H1 (cell line): Measurements from ENCODE around the gene ZNF469. TPM values are rescaled to one million over a fixed set of nuclear protein-coding genes. Genes with fewer than 3 reads are reported as not detected.

Experiments used
- ASH2L ChIP-seq: fragments of 200-600, 300-600 bp; sonication (generic); IDR thresholded peaks from one replicate; pipeline ENCODE4 v1.7.1; 2017; ENCODE audit warnings: low read length
- CBX5 ChIP-seq: fragments of 300-800, 300-1000 bp; sonication (generic); IDR thresholded peaks from 2 replicates; pipeline ENCODE4 v1.7.1; 2016; ENCODE audit warnings: antibody characterized with exemption, low read length, low read depth
- CHD1 ChIP-seq: IDR thresholded peaks from 2 replicates; pipeline ENCODE4 v1.6.1; 2012; ENCODE audit warnings: low read depth, low read length, improper control_type of control experiment
- CHD2 ChIP-seq: IDR thresholded peaks from 2 replicates; pipeline ENCODE4 v1.6.1; 2012; ENCODE audit warnings: low read length, improper control_type of control experiment
- CREB1 ChIP-seq: IDR thresholded peaks from 2 replicates; pipeline ENCODE4 v1.6.1; 2012; ENCODE audit warnings: inconsistent platforms
- CTBP2 ChIP-seq: IDR thresholded peaks from 2 replicates; pipeline ENCODE4 v1.7.0; 2011; ENCODE audit warnings: borderline replicate concordance, mild to moderate bottlenecking, moderate library complexity, mixed read lengths, low read length; ENCODE audit not compliant: insufficient read depth, insufficient read length
- GABPA ChIP-seq: IDR thresholded peaks from 2 replicates; pipeline ENCODE4 v1.6.1; 2011; ENCODE audit warnings: mild to moderate bottlenecking, low read length, moderate library complexity, borderline replicate concordance; ENCODE audit not compliant: insufficient read depth
- HDAC2 ChIP-seq, 2 experiments: fragments of 300-600 bp in 1 of 2; sonication (generic) in 1 of 2; IDR thresholded peaks; 2 replicates each; pipeline ENCODE4 v1.6.1; 2011 to 2012; ENCODE audit warnings: low read depth in 2 of 2, low read length in 2 of 2, mild to moderate bottlenecking in 2 of 2, moderate library complexity in 2 of 2, borderline replicate concordance in 1 of 2, inconsistent platforms in 1 of 2
- JUND ChIP-seq: IDR thresholded peaks from 2 replicates; pipeline ENCODE4 v1.6.1; 2011; ENCODE audit warnings: mild to moderate bottlenecking, improper control_type of control experiment, low read length
- KDM1A ChIP-seq: fragments of 200-600, 300-600 bp; sonication (generic); IDR thresholded peaks from 2 replicates; pipeline ENCODE4 v1.7.1; 2016; ENCODE audit warnings: mild to moderate bottlenecking, low read length, borderline replicate concordance
- MAFK ChIP-seq: IDR thresholded peaks from 2 replicates; pipeline ENCODE4 v1.6.1; 2012; ENCODE audit warnings: low read depth, mild to moderate bottlenecking, improper control_type of control experiment, low read length
- RNF2 ChIP-seq: fragments of 200-900, 300-1000 bp; sonication (generic); IDR thresholded peaks from 2 replicates; pipeline ENCODE4 v1.7.1; 2016; ENCODE audit warnings: borderline replicate concordance, low read depth, mild to moderate bottlenecking, antibody characterized with exemption, low read length; ENCODE audit not compliant: poor library complexity, severe bottlenecking; ENCODE audit errors: missing control alignments
- SIRT6 ChIP-seq: IDR thresholded peaks from one replicate; pipeline ENCODE4 v1.7.1; 2012; ENCODE audit warnings: low read length, inconsistent platforms
- polyA plus RNA-seq, 7 experiments: library from polyadenylated mRNA; depleted of rRNA in 3 of 7; stranded (reverse) in 5 of 7; unstranded in 2 of 7; fragments of >200 nt in 5 of 7; fragments of 200-250 nt in 2 of 7; gene quantifications; 1 replicate in 5 of 7; 2 replicates in 1 of 7; 4 replicates in 1 of 7; pipeline versions ENCODE4 v1.2.1 to v1.2.3, GENCODE V29; 2011 to 2013; ENCODE audit warnings: missing spikeins in 2 of 7, mixed read lengths in 2 of 7
- total RNA-seq: library from RNA; stranded (reverse); fragmentation: NEBNext Ultra II Directional; extraction: Animal tissue kit (Norgen Biotek cat#: 25700); gene quantifications from 2 replicates; pipeline ENCODE4 v1.2.1, GENCODE V29; 2021
- TF ChIP-seq, protein P1 (sequence below): IDR thresholded peaks from 2 replicates; pipeline ENCODE4 v1.6.1; 2012; ENCODE audit warnings: inconsistent platforms
- TF ChIP-seq, protein P2 (sequence below): IDR thresholded peaks from 2 replicates; pipeline ENCODE4 v1.6.1; 2011; ENCODE audit warnings: low read length, improper control_type of control experiment

Gene ZNF469
- total and polyA plus RNA-seq, 2 of the 8 experiments (the other 6 are each of a cell fraction or from before 2014, with no cell fraction given): 0.30 to 1.8 TPM

DNA sequence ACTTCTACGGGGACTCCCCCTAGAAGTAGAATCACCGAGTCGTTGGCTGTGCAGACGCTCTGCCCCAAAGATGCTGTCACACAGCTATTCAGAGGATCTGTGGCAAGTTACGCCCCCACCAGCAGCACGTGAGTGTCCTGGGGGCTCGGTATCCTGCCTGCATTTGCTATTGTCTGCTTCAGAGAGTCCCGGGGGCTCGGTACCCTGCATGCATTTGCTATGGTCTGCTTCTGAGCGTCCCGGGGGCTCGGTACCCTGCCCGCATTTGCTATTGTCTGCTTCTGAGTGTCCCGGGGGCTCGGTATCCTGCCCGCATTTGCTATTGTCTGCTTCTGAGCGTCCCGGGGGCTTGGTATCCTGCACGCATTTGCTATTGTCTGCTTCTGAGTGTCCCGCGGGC lies 23.8 kb upstream of the ZNF469 start (continued):
- TF ChIP-seq ASH2L (no peak), GABPA (no peak), JUND (no peak), CHD2 (no peak), CBX5 (no peak), CHD1 (no peak), RNF2 (no peak), CREB1 (0 out of 2 replicates have a peak, but pooled peaks have one; percentile 0), MAFK (no peak), HDAC2 (IDR thresholded peaks at IDR 0.05; ENCODE audit: borderline replicate concordance in 1 of 2, low read depth in 2 of 2, low read length in 2 of 2) (peak in 1 of 2 experiments; percentile 52; a peak in 1 of 4 replicates), KDM1A (no peak), SIRT6 (no peak), CTBP2 (peak; percentile 96)
- TF ChIP-seq, protein P1, sequence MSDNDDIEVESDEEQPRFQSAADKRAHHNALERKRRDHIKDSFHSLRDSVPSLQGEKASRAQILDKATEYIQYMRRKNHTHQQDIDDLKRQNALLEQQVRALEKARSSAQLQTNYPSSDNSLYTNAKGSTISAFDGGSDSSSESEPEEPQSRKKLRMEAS: peak; percentile 44; the same call in 1 of the 2 replicates
- TF ChIP-seq, protein P2, sequence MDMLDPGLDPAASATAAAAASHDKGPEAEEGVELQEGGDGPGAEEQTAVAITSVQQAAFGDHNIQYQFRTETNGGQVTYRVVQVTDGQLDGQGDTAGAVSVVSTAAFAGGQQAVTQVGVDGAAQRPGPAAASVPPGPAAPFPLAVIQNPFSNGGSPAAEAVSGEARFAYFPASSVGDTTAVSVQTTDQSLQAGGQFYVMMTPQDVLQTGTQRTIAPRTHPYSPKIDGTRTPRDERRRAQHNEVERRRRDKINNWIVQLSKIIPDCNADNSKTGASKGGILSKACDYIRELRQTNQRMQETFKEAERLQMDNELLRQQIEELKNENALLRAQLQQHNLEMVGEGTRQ: no peak
